CD4-positive, alpha-beta T cell treated with Interleukin-6 for 4 hours (primary cell): ENCODE measurements around the gene NFRKB.
A peak's percentile ranks its signal among the peaks of the same experiment; 100 is the strongest.
"Not testable (repeated sequence)": the region's sequence is repeated elsewhere in the genome, so short reads cannot be mapped to it uniquely, and the experiment has no call there.

ENCODE experiments used
- DNase-seq: peaks from one replicate; pipeline ENCODE4 v3.0.0-alpha.2; 2020; ENCODE audit warnings: mixed read lengths

NFRKB gene

DNA sequence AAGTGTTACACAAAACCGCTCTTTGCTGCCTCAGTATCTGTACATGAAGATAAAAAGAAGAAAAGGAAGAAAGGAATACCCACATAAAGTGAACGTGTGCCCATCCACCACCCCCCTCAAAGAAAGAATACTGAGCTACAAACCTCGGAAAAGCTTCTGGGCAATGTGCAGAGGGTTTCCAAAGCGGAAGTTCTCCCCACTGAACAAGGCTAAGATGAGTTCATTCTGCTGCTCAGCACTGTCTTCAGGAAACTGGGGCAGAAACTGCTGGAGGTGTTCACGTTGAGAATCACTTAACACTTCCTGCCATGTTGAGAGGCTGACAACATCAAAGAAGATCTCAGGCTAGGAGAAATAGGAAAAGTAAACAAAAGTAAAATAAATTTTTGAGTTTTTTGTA lies 6.9 kb downstream of the NFRKB start:
- peak; percentile 58 for DNase-seq

DNA sequence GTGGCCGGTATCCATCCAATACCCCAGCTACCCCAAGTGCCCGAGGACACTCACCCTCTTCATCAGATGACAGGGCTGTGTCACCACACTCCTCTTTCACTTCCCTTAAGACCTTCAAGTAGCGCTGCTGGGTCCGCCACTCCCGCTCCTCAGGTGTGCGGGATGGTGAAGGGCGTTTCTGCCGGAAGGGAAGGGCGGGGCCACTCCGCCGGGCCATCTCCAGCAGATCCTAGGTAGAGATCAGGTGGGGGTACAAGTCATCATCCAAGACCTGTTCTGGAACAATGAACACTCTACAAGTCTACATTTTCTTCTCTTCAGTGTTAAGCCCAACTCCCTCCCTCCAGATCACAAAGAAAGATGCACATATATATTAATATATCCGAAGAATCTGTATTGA lies 10.0 kb downstream of the NFRKB start:
- DNase-seq = no peak

DNA sequence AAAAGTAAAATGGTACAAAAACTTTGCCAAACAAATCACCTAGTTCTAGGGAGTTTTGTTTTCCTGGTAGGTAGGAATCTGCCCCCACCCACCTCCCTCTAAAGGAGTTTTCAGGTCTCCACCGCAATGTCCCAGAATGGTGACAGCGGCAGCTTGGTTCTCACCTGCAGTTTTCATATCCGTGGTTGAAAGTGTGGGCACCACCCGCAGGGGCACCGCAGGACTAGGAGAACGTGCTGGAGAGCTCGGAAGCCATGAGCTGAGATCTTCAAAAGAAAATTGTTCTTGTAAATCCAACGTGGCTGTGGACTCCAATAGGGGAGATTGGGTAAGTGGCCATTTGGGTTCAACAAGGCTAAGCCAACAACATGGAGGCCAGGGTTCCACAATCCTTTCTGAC lies 10.8 kb downstream of the NFRKB start:
- DNase-seq = no peak

DNA sequence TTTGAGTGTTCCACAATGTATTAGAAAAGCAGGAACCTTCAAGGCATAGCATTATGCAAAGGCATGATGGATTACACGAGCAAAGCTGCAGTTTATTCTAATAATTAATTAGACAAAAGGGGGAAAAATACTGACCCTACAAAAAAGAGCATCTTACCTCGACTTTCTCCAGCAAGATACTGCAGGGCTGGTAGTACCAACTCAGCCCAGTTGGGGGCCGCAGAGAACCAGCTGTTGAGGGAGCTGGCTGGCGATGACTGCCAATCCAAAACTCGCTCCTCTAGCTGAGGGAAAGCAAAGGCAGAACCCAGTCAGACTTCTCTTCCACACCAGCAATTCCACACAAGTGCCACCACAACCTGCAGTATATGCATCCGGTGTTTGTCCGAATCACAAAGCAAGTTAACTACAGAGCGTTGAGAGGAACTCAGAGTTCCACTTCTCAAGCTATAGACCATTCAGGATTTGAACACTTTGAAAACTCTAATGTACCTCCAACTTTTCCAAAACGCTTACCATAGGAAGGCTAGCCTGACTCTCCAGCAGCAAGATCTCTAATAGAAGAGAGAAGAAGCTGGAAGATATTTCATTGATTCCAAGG lies 13.7 kb downstream of the NFRKB start:
- peak; percentile 56 for DNase-seq

DNA sequence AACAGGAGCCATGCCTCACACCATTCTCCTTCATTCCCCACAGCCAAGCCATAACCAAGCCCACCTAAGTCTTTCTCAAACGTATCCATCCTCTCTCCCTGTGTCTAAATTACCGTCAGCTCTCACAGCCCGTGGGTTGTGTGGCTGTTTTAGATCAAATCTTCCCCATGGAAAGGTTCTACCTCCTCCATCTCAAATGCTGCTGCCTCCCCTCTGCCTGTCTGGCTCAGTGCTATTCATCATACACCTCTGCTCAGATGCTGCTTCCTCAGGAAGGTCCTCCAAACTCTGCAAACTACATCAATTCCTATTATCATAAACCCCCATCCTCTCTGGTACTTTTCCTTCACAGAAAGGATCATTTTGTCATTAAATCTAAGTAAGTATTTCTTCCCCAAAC lies 15.1 kb downstream of the NFRKB start:
- no peak for DNase-seq

DNA sequence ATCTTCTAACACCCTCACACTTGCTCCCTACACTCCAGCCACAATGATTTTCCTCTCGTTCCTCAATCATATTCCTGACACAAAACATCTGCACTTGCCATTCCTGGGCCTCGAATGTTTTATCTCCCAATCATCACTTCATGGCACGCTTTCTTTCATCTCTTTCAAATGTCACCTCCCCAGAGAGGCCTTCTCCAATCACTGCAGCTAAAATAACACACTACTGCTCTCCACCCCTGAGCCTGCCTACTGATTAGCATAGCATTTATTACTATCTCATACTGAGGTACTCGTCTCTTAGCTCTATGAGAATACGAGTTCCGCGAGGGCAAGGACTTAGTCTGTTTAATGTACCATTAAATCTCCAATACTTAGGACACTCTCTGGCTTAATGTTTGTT lies 23.5 kb downstream of the NFRKB start:
- DNase-seq = no peak

DNA sequence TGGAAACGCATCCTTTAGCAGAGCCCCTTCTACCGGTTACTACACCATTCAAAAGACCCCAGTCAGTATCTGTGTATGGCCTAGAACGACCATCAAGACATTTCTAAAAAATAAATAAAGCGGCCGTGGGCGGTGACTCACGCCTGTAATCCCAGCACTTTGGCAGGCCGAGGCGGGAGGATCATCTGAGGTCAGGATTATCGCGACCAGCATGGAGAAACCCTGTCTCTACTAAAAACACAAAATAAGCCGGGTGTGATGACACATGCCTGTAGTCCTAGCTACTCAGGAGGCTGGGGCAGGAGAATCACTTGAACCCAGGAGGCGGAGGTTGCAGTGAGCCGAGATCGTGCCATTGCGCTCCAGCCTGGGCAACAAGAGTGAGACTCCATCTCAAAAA lies 26.8 kb downstream of the NFRKB start:
- not testable (repeated sequence) for DNase-seq

DNA sequence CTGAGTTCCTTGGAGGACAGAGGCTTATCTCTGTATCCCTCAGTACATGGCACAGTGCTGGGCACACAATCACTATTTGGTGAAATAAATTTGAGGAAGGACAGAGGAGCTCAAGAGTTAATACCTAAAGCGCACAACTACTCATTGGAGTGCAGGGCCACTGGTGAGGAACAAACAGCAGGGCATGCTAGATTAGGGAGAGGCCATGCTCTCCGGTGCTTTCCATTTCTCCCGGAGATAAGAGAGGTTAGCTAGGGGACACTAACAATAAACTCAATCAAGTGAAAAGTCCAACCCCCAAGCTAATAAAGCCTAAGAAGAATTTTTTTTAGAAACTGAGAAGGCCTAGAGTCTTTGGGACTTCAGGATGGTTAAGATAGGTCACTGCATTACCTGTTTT lies 29.1 kb downstream of the NFRKB start:
- DNase-seq = no peak

DNA sequence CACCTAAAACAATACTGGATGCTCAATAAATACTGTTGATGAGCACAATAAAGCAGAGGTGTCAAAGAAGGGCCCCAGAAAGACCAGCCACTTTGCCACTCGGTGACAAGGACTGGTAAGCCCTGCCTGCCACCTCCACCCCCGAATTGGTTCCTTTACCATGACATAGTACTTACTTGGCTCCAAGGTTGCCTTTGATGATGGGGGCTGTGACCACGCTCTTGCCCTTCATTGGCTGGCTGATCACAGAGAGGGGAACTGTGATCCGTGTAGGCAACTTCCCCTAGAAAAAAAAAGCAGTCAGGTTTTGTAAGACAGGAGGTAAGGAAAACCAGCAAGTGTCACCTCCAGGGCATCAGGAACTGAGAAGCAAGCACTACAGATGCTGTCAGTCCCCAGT lies 29.7 kb downstream of the NFRKB start:
- peak; percentile 29 for DNase-seq

DNA sequence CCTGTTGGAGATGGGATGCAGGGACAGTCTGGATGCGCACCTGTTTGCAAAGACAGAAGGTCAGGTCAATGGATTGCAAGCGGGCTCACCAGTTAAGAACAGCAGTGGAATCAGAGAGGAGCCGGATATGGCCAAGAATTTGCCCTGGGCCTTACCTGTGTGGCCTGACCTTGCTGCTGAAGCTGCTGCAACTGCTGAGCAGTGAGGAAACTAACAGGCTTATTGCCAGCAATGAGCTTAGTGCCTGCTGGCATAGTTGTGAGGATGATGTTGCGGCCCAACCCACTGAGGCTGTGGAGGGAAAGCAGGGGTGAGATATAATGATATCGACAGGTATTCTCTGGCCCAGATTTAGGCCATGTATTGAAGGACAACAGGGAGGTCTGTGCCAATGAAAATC lies 30.6 kb downstream of the NFRKB start:
- DNase-seq = no peak

DNA sequence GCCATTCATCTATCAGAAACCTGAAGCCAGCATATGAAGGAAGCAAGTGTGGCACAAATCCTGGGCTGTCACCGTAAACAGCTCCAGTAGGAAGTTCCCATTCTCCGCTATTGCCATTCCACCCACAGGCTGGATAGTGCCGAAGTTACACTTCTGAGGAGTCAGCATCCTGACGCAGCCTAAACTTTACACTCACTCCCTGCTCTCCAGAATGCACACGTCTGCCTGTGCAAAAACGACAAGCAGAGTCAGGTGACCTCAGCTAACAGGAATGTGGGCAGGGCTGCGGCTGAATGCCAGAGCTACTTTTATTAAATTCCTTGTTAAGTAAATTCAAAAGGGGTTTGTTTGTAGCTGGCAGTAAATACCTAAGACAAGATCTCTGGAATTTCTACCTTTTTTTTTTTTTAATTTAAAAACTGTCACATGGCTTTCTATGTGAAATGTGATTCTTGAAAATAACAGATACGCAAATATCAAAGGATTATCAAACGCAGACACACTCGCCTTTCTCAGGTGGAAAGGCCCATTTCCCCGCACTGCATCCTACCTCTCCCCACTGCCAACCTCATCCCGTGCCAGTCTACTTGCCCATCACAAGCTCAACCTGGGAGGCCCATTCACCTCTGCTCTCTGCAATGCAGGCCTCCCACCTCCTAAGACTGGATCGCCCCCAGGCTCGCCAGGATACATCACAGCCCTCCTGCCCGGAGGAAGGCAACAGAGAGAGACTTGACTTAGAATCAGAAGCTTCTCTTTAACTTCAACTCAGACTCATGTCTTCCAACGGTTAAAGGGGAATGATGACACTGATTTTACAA lies 33.5 kb downstream of the NFRKB start:
- no peak for DNase-seq

DNA sequence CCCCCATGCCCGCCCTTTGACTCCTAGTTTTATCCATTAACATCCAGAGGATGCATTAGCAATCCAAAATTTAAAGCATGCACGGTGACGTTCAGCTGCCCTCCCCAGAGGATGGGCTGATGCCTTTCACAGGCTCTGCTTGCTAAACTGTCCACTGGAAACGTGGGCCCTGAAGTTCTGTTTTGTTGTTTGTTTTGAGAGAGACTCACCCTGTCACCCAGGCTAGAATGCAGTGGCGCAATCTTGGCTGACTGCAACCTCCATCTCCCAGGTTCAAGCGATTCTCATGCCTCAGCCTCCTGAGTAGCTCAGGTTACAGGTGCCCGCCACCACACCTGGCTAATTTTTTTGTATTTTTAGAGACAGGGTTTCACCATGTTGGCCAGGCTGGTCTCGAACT lies 39.3 kb downstream of the NFRKB start:
- no peak for DNase-seq

DNA sequence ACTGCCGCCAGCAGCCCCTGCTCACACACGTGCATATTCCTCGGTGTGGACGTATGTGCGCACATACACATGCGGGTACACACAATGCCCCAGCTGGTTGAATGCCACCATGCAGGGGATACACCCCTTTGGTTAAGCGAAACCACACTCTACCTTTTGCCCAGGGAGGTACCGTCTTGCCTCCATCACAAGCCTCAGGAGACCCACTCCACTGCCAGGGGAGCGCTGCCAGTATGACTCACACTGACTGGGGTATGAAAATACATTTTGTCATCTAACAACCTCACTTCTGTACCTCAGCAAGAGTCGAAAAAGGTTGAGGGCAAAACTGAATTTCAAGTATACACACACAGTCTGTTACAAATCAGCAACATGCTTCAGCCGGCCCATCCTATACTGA lies 40.3 kb downstream of the NFRKB start:
- DNase-seq = peak; percentile 27

DNA sequence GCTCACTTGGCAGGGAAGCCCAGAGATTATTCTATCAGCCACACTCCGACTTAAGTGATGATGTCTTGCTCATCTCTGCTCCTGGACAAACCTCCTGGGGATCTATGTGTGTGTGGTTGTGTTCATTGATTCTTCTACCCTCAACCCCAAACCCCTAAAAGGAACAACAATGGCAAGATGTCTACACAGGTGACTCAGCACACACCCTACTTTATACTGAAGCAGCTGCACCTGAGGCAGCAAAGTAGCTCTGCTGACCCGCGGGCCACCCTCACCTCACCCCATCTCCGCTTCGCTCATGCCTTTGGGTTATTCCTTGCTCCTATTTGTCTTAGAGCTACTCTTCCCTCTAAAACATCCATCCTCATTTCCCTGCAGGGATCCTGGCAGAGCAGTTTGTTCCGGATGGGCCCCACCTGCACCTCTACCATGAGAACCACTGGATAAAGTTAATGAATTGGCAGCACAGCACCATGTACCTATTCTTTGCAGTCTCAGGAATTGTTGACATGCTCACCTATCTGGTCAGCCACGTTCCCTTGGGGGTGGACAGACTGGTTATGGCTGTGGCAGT lies 41.1 kb downstream of the NFRKB start:
- peak; percentile 31 for DNase-seq

DNA sequence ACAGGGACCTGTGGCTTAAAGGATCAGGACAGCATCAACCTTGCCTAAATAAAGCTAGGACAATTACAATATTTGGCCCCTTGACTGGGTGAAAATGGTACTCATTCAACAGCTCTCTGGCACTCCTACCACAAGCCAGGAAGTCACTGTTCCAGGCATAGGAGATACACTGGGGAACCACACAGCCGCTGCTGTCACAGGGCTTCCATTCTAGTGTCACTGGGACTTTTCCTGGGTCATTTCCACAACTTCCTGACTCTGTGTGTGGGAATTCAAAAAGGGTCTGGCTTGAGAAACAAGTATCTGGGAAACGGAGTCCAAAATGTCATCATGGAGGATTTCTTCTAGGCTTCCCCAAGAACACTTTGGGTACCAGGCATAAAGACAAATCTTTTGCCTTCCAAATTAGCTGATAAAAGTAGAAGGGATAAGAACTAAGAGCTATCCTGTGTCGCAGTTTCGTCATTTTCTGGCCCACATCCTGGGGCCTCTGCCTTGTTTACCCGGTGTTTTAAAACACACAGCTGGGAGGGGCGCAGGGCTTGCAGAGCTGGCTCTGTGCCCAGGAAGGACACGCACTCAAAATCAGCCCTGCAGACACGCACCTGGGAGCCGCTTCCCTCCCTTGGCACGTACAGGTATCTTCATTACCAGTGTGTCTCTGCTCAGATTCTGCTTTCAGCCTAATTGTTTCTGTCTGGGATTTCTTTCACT lies 41.7 kb downstream of the NFRKB start:
- DNase-seq = peak; percentile 90

DNA sequence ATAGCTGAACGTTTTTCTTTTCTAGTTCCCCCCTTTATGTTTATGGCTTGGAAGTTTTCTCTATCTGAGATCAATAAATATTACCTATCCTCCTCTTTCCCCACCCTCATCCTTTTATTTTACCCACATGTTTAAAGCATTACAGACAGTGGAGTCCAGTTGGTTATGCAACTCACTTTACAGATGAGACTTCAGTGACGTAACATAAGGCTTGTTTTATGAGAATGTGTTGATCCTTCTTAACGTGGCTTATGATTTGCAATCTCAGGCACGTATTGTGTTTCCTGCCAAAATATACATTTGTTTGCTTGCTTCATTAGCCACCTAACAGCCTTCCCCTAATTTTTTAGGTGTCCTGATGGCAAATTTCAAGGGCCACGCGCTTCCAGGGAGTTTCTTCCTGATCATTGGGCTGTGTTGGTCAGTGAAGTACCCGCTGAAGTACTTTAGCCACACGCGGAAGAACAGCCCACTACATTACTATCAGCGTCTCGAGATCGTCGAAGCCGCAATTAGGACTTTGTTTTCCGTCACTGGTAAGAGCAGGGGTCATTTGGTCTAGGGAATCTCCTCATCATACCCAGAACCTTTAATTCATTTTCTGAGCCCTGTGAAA lies 43.1 kb downstream of the NFRKB start:
- no peak for DNase-seq

DNA sequence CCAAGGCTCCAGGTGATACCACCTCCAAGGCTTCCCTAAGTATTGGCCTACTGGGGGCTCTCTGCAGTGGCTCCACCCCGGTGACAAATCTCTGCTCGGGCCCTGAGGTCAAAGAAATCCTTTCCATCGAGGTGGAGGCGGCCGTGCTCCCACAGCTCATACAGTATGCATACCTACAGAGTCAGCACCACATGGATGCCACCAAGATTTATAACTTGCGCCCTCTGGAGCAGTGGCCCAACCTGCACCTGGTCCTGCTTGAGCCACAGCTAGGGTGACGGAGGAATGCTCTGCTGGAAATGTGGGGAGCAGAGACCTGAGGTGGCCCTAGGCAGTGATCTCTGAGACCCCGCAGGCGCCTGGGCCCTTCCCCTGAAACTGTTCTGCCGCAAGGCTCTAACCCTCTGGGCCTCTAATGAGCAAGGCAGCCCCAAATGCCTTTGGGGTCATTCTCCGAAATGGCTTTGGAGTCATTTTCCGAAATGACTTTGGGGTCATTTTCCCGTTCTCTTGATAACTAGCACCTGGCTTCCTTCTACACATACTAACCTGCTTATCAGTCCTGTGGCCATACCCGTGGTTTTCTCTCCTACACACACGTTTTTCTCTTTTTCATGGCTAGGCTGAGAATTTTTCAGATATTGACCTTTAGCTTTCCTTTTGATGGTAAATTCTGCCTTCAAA lies 45.8 kb downstream of the NFRKB start:
- no peak for DNase-seq

DNA sequence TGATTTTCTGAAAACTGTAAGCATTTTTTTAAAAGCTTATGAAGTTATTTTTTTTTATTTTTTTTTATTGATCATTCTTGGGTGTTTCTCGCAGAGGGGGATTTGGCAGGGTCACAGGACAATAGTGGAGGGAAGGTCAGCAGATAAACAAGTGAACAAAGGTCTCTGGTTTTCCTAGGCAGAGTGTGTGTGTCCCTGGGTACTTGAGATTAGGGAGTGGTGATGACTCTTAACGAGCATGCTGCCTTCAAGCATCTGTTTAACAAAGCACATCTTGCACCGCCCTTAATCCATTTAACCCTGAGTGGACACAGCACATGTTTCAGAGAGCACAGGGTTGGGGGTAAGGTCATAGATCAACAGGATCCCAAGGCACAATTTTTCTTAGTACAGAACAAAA lies 48.0 kb downstream of the NFRKB start:
- not testable (repeated sequence) for DNase-seq

DNA sequence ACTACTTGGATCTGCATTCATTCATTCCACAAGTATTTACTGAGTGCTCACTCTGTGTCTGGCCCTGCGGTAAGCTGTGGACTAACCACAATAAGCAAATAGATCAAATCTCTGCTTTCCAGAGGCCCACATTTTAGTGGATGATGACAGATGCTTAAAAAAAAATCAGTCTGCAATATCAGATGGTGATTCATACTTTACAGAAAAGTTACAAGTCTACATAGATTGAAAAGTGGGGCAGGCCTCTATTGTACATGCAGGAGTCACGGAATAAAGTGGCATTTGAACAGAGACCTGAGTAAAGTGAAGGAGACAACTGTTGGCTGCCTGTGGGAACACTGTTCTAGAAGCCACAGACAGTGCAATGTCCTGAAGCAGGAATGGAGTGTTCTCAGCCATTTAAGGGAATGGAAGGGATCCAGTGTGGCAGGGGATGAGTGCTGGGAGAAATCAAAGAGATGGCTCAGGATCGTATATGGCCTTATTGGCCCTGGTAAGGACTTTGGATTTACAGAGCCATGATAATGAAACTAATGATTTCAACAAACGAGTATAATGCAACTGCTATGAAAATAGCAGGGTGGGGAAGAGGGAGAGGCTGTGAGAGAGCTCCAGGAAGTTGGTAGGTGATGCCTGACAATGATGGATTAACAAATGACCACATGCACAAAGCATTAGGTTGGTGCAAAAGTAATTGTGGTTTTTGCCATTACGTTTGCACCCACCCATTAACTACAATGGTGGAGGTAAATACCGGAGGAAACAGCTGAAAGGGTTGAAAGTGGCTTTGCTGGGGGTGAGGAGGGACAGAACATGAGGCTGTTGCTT lies 48.7 kb downstream of the NFRKB start:
- peak; percentile 47 for DNase-seq
